Measurements from ENCODE around the gene CNTFR. TPM values are rescaled to one million over a fixed set of nuclear protein-coding genes. Genes with fewer than 3 reads are reported as not detected.

CNTFR gene
- total and polyA plus RNA-seq, 2 donors (not counting 1 experiment from before 2014, with no cell fraction given): not detected

GRCh38 chr9:34546834-34547827 is 42.4 kb downstream of the CNTFR start:
- H3K27me3 Mint-ChIP-seq: peaks cover 30% of the 10 kb centered on the region
- H4K20me1 ChIP-seq (ENCODE audit: control insufficient read depth, insufficient read depth, low read length, poor library complexity, severe bottlenecking): no peaks in the 10 kb centered on the region
- H3K9me3 ChIP-seq (ENCODE audit: control extremely low read depth in 1 of 3, control insufficient read depth in 2 of 3, insufficient read depth in 1 of 3, low read length in 2 of 3): peaks cover 0 to 3% (median 0%) of the 10 kb centered on the region in 3 donors
- ChIA-PET CTCF (interaction anchor here (0.9 to 1.7 kb wide), 12 partner anchors 12 to 99 kb away, joined by 3 to 9 read pairs (median 3); partner anchors contain the start of gene GALT), POLR2A (interaction anchor here (0.6 kb wide), 1 partner anchor 35 kb away, joined by 5 read pairs; no protein-coding TSS in a partner anchor)
- H3K4me2 ChIP-seq (replicated peaks; ENCODE audit: low read depth, low read length, poor library complexity, severe bottlenecking): no peak overlapping the region
- no peaks in the 10 kb centered on the region for H3K9me3 Mint-ChIP-seq (ENCODE audit: insufficient read depth)
- H3K4me1 Mint-ChIP-seq: no peaks in the 10 kb centered on the region
- H2AFZ ChIP-seq (ENCODE audit: insufficient read depth, low read depth, low read length, poor library complexity, severe bottlenecking): no peak overlapping the region
- TF ChIP-seq, protein P1, sequence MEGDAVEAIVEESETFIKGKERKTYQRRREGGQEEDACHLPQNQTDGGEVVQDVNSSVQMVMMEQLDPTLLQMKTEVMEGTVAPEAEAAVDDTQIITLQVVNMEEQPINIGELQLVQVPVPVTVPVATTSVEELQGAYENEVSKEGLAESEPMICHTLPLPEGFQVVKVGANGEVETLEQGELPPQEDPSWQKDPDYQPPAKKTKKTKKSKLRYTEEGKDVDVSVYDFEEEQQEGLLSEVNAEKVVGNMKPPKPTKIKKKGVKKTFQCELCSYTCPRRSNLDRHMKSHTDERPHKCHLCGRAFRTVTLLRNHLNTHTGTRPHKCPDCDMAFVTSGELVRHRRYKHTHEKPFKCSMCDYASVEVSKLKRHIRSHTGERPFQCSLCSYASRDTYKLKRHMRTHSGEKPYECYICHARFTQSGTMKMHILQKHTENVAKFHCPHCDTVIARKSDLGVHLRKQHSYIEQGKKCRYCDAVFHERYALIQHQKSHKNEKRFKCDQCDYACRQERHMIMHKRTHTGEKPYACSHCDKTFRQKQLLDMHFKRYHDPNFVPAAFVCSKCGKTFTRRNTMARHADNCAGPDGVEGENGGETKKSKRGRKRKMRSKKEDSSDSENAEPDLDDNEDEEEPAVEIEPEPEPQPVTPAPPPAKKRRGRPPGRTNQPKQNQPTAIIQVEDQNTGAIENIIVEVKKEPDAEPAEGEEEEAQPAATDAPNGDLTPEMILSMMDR (IDR thresholded peaks at IDR 0.05): peak; percentile 43
- TF ChIP-seq EZH2 (IDR thresholded peaks at IDR 0.05; ENCODE audit: borderline replicate concordance, insufficient read depth, low read depth, low read length, poor library complexity, severe bottlenecking): no peak
- ATAC-seq (ENCODE audit: low read depth): peak; percentile 39
- H3K79me2 ChIP-seq (ENCODE audit: control insufficient read depth, insufficient read depth, low read length): no peaks in the 10 kb centered on the region
- 70% methylated on average over 16 of the region's 16 CpGs for WGBS (ENCODE audit: insufficient coverage)
- no peaks in the 10 kb centered on the region for H3K36me3 ChIP-seq (replicated peaks in 1 of 2; ENCODE audit: control extremely low read depth in 1 of 2, control insufficient read depth in 1 of 2, extremely low read depth in 1 of 2, insufficient read depth in 2 of 2, low read length in 1 of 2)
- peaks cover 0 to 17% (median 5%) of the 10 kb centered on the region in 4 experiments for H3K27me3 ChIP-seq (replicated peaks in 1 of 4; ENCODE audit: control extremely low read depth in 1 of 4, control insufficient read depth in 3 of 4, insufficient read depth in 4 of 4, low read length in 3 of 4)
- no peak overlapping the region for H3K27ac ChIP-seq (ENCODE audit: low read length in 2 of 2)
- intact Hi-C loops (cut with micrococcal nuclease): no loop called here
- no peak overlapping the region for H3K4me3 Mint-ChIP-seq
- H3K4me1 ChIP-seq (ENCODE audit: control insufficient read depth in 2 of 2, insufficient read depth in 2 of 2, low read length in 2 of 2): no peaks in the 10 kb centered on the region
- no peak overlapping the region for H3K4me3 ChIP-seq (ENCODE audit: control extremely low read depth in 1 of 5, extremely low read depth in 1 of 5, insufficient read depth in 1 of 5, low read depth in 2 of 5, low read length in 4 of 5)
- no peak overlapping the region for H3K9ac ChIP-seq (ENCODE audit: low read length)
- no peak overlapping the region for H3K27ac Mint-ChIP-seq
- peak; percentile 52 for DNase-seq

Data from B cell (primary cell).